HepG2 (cell line): Measurements from ENCODE around the gene RTBDN. TPM values are rescaled to one million over a fixed set of nuclear protein-coding genes. Genes with fewer than 3 reads are reported as not detected.
A peak's percentile ranks its signal among the peaks of the same experiment; 100 is the strongest.

Source experiments
- AGO2 ChIP-seq: fragments of 200-400 bp; formaldehyde crosslinking; optimal IDR thresholded peaks from 2 replicates; pipeline ENCODE3; 2017; ENCODE audit warnings: mild to moderate bottlenecking, low read depth, low read length, moderate library complexity
- ARNTL ChIP-seq: sonication (generic); formaldehyde crosslinking; IDR thresholded peaks from 2 replicates; pipeline ENCODE4 v1.4.0; 2020; ENCODE audit warnings: mild to moderate bottlenecking, missing genetic modification reagents
- ATF4 ChIP-seq, 2 experiments: fragments of 450-650 bp in 1 of 2; sonication (generic) in 1 of 2; formaldehyde crosslinking; IDR thresholded peaks; 2 replicates each; pipeline versions ENCODE4 v1.5.0 to v1.8.0; 2020 to 2022; ENCODE audit warnings: mild to moderate bottlenecking in 1 of 2, missing genetic modification reagents in 1 of 2
- CCDC6 ChIP-seq: sonication (generic); formaldehyde crosslinking; IDR thresholded peaks from 2 replicates; pipeline ENCODE4 v1.8.1; 2022; ENCODE audit warnings: mild to moderate bottlenecking, missing genetic modification reagents, moderate library complexity
- DNMT1 ChIP-seq: sonication (generic); formaldehyde crosslinking; IDR thresholded peaks from 2 replicates; pipeline ENCODE4 v1.5.1; 2020; ENCODE audit warnings: mild to moderate bottlenecking, missing genetic modification reagents
- ELF3 ChIP-seq: IDR thresholded peaks from 2 replicates; pipeline ENCODE4 v1.6.1; 2016; ENCODE audit warnings: missing genetic modification reagents, missing compliant biosample characterization
- HOXA5 ChIP-seq: sonication (generic); formaldehyde crosslinking; IDR thresholded peaks from 2 replicates; pipeline ENCODE4 v1.4.0; 2020; ENCODE audit warnings: missing genetic modification reagents
- KAT2B ChIP-seq: fragments of 150-350 bp; IDR thresholded peaks from 2 replicates; pipeline ENCODE4 v1.6.1; 2014; ENCODE audit warnings: low read depth, low read length, borderline replicate concordance
- MTF1 ChIP-seq: sonication (generic); formaldehyde crosslinking; IDR thresholded peaks from 2 replicates; pipeline ENCODE4 v1.5.0; 2020; ENCODE audit warnings: missing genetic modification reagents
- MXD1 ChIP-seq: sonication (generic); formaldehyde crosslinking; IDR thresholded peaks from 2 replicates; pipeline ENCODE4 v1.4.0; 2020; ENCODE audit warnings: mild to moderate bottlenecking, missing genetic modification reagents
- POLR2A ChIP-seq, 2 experiments: IDR thresholded peaks; 2 replicates each; pipeline ENCODE4 v1.6.1; 2011; ENCODE audit warnings: low read depth in 2 of 2, low read length in 2 of 2, mild to moderate bottlenecking in 1 of 2, moderate library complexity in 1 of 2; ENCODE audit not compliant: insufficient read depth in 1 of 2
- RORA ChIP-seq: sonication (generic); formaldehyde crosslinking; IDR thresholded peaks from 2 replicates; pipeline ENCODE4 v1.5.0; 2020; ENCODE audit warnings: mild to moderate bottlenecking, missing genetic modification reagents, moderate library complexity
- SMAD1 ChIP-seq: sonication (generic); formaldehyde crosslinking; IDR thresholded peaks from 2 replicates; pipeline ENCODE4 v1.4.0; 2020; ENCODE audit warnings: missing genetic modification reagents, low read depth, mild to moderate bottlenecking, borderline replicate concordance
- SMC3 ChIP-seq: IDR thresholded peaks from 2 replicates; pipeline ENCODE4 v1.6.1; 2011; ENCODE audit warnings: low read length, improper control_type of control experiment
- TCF7 ChIP-seq: sonication (generic); IDR thresholded peaks from 2 replicates; pipeline ENCODE4 v1.6.1; 2016; ENCODE audit warnings: antibody characterized with exemption, low read depth
- TGIF2 ChIP-seq: IDR thresholded peaks from 2 replicates; pipeline ENCODE4 v1.6.1; 2016; ENCODE audit warnings: control low read depth, missing compliant biosample characterization
- ZBTB14 ChIP-seq: sonication (generic); formaldehyde crosslinking; IDR thresholded peaks from 2 replicates; pipeline ENCODE4 v1.4.0; 2020; ENCODE audit warnings: missing genetic modification reagents
- ZBTB20 ChIP-seq: sonication (generic); formaldehyde crosslinking; IDR thresholded peaks from 2 replicates; pipeline ENCODE4 v1.8.1; 2023; ENCODE audit warnings: missing genetic modification reagents, low read depth, mild to moderate bottlenecking, borderline replicate concordance
- ZFP36 ChIP-seq: fragments of 150-350 bp; IDR thresholded peaks from 2 replicates; pipeline ENCODE4 v1.6.1; 2018; ENCODE audit warnings: borderline replicate concordance, low read length, low read depth; ENCODE audit not compliant: partially characterized antibody
- ZFP62 ChIP-seq: sonication (generic); formaldehyde crosslinking; IDR thresholded peaks from 2 replicates; pipeline ENCODE4 v1.4.0; 2020; ENCODE audit warnings: missing genetic modification reagents
- ZNF281 ChIP-seq: sonication (generic); formaldehyde crosslinking; IDR thresholded peaks from 2 replicates; pipeline ENCODE4 v1.4.0; 2020; ENCODE audit warnings: missing genetic modification reagents, borderline replicate concordance
- ZNF564 ChIP-seq: sonication (generic); formaldehyde crosslinking; IDR thresholded peaks from 2 replicates; pipeline ENCODE4 v1.8.1; 2023; ENCODE audit warnings: mild to moderate bottlenecking, missing genetic modification reagents
- ZNF7 ChIP-seq: IDR thresholded peaks from 2 replicates; pipeline ENCODE4 v1.6.1; 2016; ENCODE audit warnings: missing biosample characterization, missing genetic modification reagents
- ZNF737 ChIP-seq: sonication (generic); formaldehyde crosslinking; IDR thresholded peaks from 2 replicates; pipeline ENCODE4 v1.5.0; 2020; ENCODE audit warnings: missing genetic modification reagents, mild to moderate bottlenecking, borderline replicate concordance
- ZNF766 ChIP-seq: sonication (generic); formaldehyde crosslinking; IDR thresholded peaks from 2 replicates; pipeline ENCODE4 v1.5.0; 2020; ENCODE audit warnings: missing genetic modification reagents, borderline replicate concordance
- ZNF782 ChIP-seq: sonication (generic); formaldehyde crosslinking; IDR thresholded peaks from 2 replicates; pipeline ENCODE4 v1.4.0; 2020; ENCODE audit warnings: missing genetic modification reagents, mild to moderate bottlenecking, borderline replicate concordance
- polyA plus RNA-seq, 8 experiments: library from polyadenylated mRNA; depleted of rRNA in 3 of 8; stranded (reverse) in 7 of 8; unstranded in 1 of 8; fragments of >200 nt; fragmentation: Illumina TruSeq in 4 of 8; extraction: Trizol in 4 of 8; gene quantifications; 2 replicates each; pipeline versions ENCODE4 v1.2.1 to v1.2.3, GENCODE V29; 2011 to 2016; ENCODE audit warnings: low read depth in 4 of 8, missing spikeins in 1 of 8, mixed read lengths in 1 of 8; ENCODE audit not compliant: insufficient read depth in 1 of 8
- total RNA-seq, 5 experiments: library from RNA; depleted of rRNA; stranded (reverse); fragments of >200 nt; fragmentation: Illumina TruSeq; extraction: Trizol; gene quantifications; 2 replicates each; pipeline ENCODE4 v1.2.3, GENCODE V29; 2016; ENCODE audit warnings: low read depth in 1 of 5

RTBDN gene
- total and polyA plus RNA-seq, 2 of the 13 experiments (the other 11 are each of a cell fraction or from before 2014, with no cell fraction given) = 0.27 to 0.48 TPM

GRCh38 chr19:12792051-12792852, 42.1 kb downstream of the RTBDN start (continued):
- TF ChIP-seq RORA (CRISPR knock-in tag) = no peak
- 0 out of 2 replicates have a peak, but pooled peaks have one; percentile 19 for TF ChIP-seq ZBTB14 (CRISPR knock-in tag)
- TF ChIP-seq HOXA5 (CRISPR knock-in tag) = 0 out of 2 replicates have a peak, but pooled peaks have one; percentile 6
- no peak; the same call in 1 of the 2 replicates for TF ChIP-seq ZBTB20
- no peak for TF ChIP-seq ZNF7 (CRISPR knock-in tag)
- no peak for TF ChIP-seq KAT2B
- peak; percentile 41; the same call in 1 of the 2 replicates for TF ChIP-seq TGIF2 (CRISPR knock-in tag)
- TF ChIP-seq ZNF766 (CRISPR knock-in tag) = no peak
- TF ChIP-seq MTF1 (CRISPR knock-in tag) = no peak
- TF ChIP-seq ZNF564 (CRISPR knock-in tag) = peak; percentile 41; the same call in 1 of the 2 replicates
- peak; percentile 72 for TF ChIP-seq ELF3 (CRISPR knock-in tag)
- TF ChIP-seq ZFP62 (CRISPR knock-in tag) = no peak
- TF ChIP-seq ZNF782 (CRISPR knock-in tag) = peak; percentile 61; the same call in 1 of the 2 replicates
- no peak for TF ChIP-seq SMC3
- TF ChIP-seq ZNF737 = no peak
- no peak for TF ChIP-seq TCF7
- peak; percentile 58 for TF ChIP-seq CCDC6 (CRISPR knock-in tag)
- TF ChIP-seq MXD1 (CRISPR knock-in tag) = peak; percentile 89
- no peak; the same call in 1 of the 2 replicates for TF ChIP-seq SMAD1
- no peak for TF ChIP-seq ARNTL (CRISPR knock-in tag)
- no peak for TF ChIP-seq ZFP36
- TF ChIP-seq ZNF281 = peak; percentile 53; the same call in 1 of the 2 replicates
- peak; percentile 78; the same call in 1 of the 2 replicates for TF ChIP-seq DNMT1
- peak; percentile 33 to 51; a peak in 2 of 4 replicates for TF ChIP-seq POLR2A (IDR thresholded peaks at IDR 0.05; ENCODE audit: insufficient read depth in 1 of 2, low read depth in 2 of 2, low read length in 2 of 2)
- peak; percentile 40 for TF ChIP-seq AGO2
- no peak for TF ChIP-seq ATF4 (CRISPR knock-in tag; IDR thresholded peaks at IDR 0.05)
